ENCODE data around the gene AREG.

AREG gene

DNA sequence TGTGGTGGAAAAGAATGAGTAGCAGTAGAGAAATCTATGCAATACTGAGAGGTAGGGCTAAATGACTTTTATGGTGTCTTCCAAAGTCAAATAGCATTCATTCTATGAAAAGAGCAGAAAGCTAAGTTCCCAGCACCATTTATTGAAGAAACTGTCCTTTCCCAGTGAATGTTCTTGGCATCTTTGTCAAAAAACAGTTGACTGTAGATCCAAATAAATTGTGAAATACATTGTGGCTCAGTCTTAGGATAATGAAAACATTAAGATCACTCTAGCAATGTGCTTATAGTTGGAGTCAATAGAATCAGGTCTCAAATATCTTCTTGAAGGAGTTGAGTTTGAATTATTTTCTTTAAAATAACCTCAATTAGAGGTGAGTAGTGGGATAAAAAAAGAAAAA, 19.4 kb downstream of the AREG start:
- DNase-seq = no peak

DNA sequence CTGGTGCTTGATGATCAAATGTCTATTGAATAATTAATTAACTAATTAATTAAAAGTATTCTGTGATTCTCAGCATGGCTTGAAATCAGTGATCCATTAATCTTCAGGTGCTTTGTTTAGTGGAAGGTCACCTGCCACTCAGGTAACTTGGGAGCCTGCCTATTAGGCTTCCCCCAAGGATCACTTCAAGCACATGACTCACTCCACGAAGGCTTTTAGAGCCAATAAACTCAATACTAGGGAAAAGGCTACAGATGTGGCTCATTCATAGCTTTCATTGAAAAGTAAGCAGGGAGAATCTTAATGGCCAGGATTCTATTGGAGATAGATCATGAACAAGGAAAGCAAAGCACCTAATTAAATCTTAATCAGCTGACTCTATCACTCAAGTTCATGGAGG, 21.3 kb downstream of the AREG start:
- DNase-seq = no peak

DNA sequence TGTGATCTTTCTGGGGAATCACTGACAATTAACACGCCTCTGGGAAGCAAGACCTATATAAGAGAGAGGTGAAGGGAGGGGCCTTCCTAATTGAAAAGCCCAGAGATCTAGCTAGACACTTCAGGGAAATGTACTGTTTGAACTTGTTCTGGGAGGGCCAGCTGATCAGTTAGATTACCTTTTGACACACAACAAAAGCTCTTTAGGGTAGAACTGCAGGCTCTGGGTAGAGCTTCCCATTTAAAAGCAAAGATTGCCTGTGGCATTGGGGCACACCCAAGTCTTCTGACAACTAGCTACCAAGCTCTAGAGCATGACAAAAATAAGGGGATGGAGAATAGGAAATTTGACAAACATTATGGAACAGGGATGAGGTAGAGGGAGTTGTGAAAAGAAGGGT, 26.3 kb downstream of the AREG start:
- no peak for DNase-seq

DNA sequence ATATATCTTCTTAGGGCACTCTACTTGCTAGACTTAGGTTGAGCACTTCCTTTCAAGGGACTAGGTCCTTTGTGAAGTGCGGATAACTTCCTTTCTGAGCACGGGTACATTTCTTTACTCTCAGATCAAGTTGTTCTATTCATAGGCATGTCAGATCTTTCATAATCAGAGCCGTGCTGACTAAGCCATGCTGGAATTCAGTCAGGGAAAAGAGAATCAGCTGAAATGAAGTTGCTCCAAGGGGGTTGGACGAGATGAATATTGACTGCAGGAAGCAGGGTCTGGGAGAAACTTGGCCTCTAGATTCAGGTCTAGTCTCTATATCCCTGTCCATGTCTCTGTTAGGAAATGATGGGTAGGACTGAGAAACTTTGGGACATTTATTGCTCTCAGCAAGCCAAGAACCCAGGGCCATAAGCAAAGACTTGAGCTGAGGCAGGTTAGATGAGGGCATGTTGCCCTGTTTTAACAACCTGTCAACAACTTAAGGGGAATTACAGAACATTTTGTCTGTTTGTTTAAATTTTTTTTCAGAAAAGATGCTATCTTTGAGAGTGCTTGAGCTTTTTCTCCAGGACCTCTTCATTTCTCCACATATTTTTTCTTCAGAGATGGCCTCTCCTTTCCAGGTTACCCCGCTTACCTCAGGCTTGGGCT, 28.3 kb downstream of the AREG start:
- no peak for DNase-seq

DNA sequence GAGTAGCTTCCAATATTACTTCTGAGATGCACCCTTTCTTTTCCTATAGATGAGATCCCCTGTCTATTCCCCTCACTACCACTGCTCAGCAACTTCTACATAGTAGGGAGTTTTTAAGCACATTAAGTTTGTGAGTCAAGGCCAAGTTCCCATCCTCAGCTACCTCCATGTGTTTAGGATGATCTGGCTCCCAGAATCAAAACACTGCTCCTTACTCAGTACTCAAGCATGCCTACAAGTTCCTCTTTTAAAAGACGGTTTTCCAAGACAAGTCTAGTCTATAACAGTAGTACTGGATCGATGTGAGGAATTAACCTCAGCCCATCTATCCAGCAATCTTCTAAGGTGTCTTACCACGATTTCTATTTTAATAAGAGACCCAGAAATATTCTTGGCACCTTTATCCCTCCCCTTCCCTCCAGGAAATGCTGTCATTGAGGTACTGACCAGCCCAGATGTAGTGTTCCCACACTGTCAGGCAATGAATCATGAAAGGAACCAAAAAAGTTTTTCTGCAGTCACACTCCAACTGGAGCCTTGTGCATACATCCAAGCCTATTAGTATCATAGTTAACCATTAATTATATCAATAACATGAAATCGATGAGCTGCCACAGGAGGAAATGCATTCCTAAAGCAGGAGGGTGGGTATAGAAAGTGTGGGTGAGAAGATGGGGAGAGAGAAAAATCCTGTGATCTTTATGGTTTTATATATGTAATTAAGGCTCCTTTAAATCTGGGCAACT, 29.6 kb downstream of the AREG start:
- no peak for DNase-seq

DNA sequence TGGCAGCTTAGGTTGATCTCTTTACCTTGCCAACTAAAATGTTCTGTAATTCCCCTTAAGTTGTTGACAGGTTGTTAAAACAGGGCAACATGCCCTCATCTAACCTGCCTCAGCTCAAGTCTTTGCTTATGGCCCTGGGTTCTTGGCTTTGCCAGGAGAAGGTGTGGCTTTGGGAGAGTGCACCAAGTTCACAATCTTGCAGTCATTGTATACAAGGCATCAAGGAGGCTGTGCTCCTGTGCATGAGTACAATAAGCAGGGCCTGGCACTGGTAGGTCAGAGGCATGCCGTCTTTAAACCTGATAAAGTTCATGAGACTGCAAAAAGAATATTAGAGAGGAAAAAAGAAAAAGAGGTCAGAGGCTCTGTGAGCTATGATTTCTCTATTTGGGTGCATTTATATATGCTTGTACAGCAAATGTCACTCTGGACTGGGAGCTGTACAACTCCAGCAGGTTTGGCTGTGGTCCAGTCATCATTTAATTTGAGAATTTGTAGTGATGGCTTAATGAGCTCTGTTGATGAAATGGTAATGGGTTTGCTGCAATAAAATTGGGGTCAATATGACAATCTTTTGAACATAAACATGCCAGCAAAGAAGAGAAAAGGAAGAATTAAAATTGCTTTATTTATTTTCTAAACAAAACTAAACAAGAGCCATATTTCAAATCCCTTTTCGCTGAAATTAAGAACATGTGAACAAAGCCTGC, 30.3 kb downstream of the AREG start:
- no peak for DNase-seq

DNA sequence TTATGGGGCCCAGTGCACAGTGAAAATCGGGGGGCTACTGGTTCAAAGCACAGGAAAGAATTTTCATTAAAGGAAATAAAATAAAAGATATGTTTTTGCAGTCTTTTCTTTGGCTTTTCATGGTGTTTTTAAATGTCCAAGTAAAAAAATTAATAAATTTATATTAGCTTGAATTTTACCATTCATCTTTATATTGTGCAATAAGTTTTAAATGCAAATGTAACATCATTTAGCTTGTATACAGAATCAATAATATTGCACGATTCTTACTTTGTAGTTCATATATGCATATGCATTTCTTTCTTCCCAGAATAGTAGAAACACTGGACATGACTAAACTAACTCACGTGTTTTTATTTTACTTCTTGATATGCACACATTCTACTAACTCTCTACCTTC, 31.0 kb downstream of the AREG start:
- DNase-seq = no peak

DNA sequence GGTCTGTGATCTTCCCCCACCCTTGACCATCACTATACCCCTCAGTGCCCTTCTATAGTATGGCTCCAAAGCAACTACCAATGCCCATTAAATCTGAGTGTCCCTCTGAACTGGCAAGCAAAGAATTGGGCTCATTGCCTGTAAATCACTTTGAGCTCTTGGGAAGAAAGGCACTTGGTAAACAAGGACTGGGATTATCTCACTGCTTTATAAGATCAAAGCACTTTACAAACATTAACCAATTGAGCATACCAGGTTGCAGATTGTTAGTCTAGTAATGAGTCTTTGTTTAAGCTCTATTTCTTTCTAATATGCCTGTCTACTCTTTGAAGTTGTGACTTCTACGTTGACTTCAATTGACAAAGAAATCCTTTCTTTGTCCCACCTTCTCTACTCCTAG, 34.1 kb downstream of the AREG start:
- no peak for DNase-seq

DNA sequence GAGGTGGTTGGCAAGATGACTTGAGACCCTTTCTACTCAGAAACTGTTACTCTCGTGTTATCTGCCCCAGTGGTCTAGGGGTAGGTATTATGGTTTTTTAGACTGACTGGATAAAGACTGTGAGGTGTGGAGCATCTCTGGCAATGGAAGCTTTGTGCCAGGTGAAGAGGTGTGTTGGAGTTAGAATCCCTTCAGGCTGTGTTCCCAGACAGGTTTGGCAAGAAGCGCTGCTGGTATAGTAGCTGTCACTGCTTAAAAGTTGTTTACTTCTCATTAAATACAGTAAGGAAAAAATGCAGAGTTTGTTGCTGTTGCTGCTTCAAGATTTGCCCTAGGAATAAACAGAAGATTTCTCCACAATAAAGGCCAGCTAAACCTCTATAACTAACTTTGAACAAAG, 35.3 kb downstream of the AREG start:
- DNase-seq = no peak

DNA sequence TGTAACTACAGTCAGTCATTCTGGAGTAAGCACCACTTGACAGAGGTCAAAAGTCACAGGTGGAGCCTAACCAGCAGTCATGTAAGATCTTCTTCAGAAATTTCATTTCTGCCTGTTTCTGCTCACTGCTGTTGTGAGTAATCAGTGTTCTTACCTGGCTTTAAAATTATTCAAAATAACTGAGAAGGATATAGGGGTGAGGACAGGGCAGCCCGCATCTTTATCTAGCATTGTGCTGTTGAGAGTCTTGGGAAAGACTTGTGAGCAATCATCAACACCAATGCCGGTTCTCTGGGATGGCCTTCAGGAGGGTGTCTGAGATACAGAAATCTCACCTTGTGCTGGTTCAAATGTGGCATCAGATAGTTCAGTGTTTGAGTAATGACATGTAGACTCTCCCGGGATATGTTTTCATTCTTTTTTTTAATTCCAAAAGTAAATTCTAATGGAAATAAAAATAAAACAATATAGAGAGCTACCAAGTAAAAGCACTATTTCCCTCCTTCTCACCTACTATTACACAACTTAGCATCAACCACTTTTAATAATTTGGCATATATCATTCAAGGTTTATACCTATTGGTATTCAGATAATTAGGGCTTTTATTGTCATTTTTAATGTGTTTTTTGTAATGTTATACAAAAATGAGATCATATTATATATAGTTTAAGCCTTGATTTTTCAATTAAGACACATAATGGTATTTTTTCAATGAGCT, 37.1 kb downstream of the AREG start:
- DNase-seq = no peak

DNA sequence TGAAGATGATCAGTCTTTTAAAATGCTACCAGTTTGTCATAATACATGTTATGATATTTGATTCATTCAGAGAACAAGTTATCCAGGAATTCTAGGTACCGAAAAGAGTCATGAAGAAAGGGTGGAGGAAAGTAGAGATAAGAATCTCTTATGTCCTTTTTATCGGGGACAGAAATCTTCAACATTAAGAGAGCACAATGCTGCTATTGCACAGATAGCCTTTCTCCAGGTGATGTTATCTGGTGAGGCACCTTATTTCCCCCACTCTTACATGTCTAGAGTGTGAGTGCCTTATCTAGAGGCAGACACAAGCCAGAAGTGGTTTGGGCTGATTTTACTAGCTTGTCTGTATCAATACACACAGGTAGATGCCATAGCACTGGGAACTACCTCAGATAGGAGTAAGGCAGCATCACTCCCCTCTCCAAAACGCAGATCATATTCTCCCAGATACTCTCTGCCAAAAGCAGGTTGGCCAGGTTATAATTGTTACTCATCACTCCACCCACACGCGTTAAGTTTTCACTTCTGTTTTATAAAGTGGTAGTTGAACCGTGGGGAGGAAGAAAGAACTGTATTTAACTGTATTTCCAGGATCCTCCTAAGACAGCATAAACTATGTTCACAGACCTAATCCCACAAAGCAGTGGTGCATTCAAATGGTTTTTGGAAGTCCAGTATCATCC, 38.4 kb downstream of the AREG start:
- DNase-seq = no peak

DNA sequence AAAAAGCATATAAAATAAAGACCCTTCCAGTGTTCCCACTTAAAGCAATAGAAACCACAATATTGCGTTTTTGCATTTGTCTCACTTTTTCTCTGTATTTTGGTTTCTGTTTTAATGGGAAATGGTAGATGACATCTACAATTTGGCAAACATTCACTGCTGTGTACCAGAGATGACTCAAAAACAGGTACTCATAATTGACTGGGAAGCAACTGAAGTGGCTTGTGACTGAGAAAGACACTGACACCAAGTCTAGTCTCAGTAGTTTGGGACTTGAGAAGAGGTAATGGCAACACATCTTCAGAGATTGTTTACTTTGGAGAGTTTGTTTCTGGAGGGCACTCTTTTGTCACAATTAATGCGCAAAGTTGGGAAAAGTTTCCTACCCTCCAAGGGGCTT, 42.0 kb downstream of the AREG start:
- DNase-seq = no peak

DNA sequence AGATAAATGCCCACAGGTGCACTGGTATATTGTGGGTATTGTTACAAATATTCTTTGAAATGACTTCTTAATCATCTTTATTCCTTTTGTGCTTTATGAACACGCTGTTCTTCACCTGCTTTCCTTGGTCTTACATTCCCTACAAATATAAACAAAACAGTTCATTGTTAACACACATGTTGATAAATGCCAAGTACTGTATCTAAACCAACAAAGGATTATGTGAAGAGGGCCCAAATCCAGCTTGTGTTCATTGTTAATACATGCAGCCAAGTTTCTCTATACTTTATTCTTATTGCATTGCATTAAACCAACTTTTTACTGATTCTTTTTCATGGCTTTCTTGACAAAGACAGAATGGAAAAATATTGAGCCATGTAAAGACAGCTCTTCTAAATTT, 42.8 kb downstream of the AREG start:
- DNase-seq = no peak

DNA sequence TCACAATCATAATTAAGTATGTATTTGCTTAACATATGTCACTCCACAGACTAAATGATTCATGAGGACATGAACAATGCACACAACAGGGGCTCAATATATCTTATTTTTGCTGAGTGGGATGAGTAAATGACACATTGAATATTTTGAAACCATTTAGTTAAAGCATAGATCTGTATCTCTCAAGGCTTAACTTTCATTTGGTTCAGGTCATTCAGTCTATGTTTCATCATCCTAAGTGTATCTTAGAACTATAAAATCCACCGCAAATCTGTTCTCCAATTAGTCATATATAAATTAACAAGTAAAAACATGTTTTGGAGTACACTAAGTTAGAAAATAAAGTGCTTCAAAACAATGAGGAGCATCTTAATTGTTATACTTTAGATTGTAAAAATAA, 45.8 kb downstream of the AREG start:
- no peak for DNase-seq

DNA sequence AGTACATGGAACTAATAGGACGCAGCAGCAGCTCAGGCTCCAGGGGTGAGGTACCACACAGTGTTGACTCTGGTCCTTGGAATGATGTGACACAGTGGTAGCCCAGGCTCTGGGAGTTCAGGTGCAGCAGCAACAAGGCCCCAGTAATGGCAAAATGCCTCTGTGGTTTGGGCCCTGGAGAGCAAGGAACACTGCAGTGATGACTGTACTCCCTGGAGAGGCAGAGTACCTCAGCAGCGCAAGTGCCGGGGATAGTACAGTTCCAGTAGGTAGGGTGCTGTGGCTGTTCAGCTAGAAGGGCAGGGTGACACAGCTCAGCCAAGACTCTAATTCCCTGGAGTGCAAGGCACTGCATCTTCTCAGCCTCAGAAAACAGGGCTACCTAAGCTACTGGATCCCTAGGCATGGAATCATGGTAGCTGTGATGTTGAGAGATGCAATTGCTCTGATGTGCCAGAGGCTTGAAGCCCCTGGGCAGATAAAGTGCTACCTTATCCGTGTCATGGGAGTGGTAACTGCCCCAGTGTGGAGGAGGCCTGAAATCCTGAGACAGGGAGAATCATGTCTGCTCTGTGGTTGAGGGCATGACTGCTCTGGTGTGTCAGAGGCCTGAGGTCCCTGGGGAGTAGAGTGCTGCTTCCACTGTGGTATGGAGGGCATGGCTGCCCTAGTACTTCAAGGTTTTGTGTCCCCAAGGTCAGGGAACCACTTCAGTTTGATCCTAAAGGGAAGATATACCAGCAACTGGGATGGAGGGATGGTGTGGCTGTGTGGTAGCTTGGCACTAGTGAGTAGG, 55.2 kb downstream of the AREG start:
- DNase-seq = no peak

DNA sequence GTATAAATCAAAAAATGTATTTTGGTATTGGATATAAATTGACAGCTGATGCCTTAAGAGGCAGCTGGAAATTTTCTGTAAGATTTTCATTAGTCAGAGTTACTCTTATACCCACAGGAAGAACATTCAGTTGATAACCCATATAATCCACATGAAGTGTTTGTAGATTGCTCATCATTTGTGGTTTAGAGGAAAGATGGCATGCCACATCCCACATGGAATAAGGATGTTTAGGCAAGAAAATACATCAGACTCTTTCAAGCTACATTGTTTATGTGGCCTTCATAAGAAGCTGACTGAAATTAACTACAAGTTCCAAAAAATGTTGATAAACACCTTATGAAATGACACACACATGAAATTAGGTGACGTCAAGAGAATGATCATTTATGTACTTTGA, 56.6 kb downstream of the AREG start:
- no peak for DNase-seq

DNA sequence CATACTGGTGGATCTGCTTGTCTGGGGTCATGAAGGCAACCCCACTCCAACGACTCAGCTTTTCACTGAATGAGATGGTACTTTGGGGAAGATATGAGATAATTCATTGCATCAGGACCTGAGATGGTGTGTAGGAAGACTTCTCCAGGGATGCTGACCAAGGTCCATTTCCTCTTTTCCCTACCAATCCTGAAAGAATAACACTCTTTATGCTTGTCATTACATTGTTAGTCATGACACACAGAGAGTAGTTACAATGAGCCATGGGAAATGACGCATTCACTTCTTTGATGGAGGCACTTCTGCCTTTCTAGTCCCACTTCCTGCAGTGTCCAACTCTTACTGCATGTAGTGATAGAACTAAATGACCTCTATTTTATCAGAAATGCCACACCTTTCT, 58.6 kb downstream of the AREG start:
- no peak for DNase-seq

DNA sequence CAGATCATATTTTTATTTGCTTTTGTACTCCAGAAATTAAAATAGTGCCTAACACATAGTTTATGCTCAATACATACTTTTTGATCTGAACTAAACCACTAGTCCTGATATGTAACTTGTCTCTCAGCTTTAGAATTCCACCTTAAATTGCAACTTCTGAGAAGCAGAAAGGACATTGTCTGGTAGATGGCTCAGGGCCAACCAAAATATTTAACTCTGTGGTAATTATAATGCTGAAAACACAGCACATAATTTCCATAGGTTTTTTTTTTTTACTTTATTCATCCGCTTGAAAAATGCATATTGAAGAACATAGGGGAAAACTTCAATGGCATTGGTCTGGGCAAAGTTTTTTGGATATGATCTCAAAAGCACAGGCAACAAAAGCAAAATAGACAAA, 59.3 kb downstream of the AREG start:
- DNase-seq = no peak
